MM.1S (cell line): ENCODE data around the gene PPP1R1A.

ENCODE experiments used
- DNase-seq: peaks from one replicate; pipeline ENCODE4 v3.0.0-alpha.2; 2015
- H2AFZ ChIP-seq: fragments of 300-600 bp; sonication (generic); 2 replicates; pipeline ENCODE4 v1.6.0; 2016; ENCODE audit warnings: antibody characterized with exemption, low read length
- H3F3A ChIP-seq: fragments of 300-600 bp; sonication (generic); 2 replicates; pipeline ENCODE4 v1.6.1; 2016; ENCODE audit warnings: mild to moderate bottlenecking, antibody characterized with exemption, low read length, moderate library complexity, mixed read lengths; ENCODE audit not compliant: insufficient read depth
- H3K27ac ChIP-seq: fragments of 300-600 bp; sonication (generic); 2 replicates; pipeline ENCODE4 v1.5.1; 2016; ENCODE audit warnings: mild to moderate bottlenecking, low read length
- H3K27me3 ChIP-seq: fragments of 300-600 bp; sonication (generic); replicated peaks from 2 replicates; pipeline ENCODE4 v1.6.0; 2016; ENCODE audit warnings: low read length; ENCODE audit not compliant: insufficient read depth
- H3K36me3 ChIP-seq: fragments of 300-600 bp; sonication (generic); replicated peaks from 2 replicates; pipeline ENCODE4 v1.6.1; 2016; ENCODE audit warnings: mild to moderate bottlenecking, low read length, mixed read lengths; ENCODE audit not compliant: insufficient read depth
- H3K4me1 ChIP-seq: fragments of 300-600 bp; sonication (generic); 2 replicates; pipeline ENCODE4 v1.6.1; 2016; ENCODE audit warnings: low read length, mixed read lengths
- H3K4me2 ChIP-seq: fragments of 300-600 bp; sonication (generic); 2 replicates; pipeline ENCODE4 v1.6.0; 2016; ENCODE audit warnings: low read depth, low read length
- H3K4me3 ChIP-seq: fragments of 300-600 bp; sonication (generic); 2 replicates; pipeline ENCODE4 v1.5.1; 2016; ENCODE audit warnings: low read length, mixed read lengths
- H3K79me2 ChIP-seq: fragments of 300-600 bp; sonication (generic); 2 replicates; pipeline ENCODE4 v1.6.1; 2016; ENCODE audit warnings: mixed run types, low read length, mixed read lengths
- H3K9ac ChIP-seq: fragments of 300-600 bp; sonication (generic); 2 replicates; pipeline ENCODE4 v1.6.1; 2016; ENCODE audit warnings: low read length, mixed read lengths
- H3K9me2 ChIP-seq: fragments of 300-600 bp; sonication (generic); replicated peaks from 2 replicates; pipeline ENCODE4 v1.6.1; 2016; ENCODE audit warnings: mild to moderate bottlenecking, low read length, mixed read lengths; ENCODE audit not compliant: insufficient read depth
- H3K9me3 ChIP-seq: fragments of 300-600 bp; sonication (generic); replicated peaks from 2 replicates; pipeline ENCODE4 v1.6.1; 2016; ENCODE audit warnings: mild to moderate bottlenecking, low read length, mixed read lengths; ENCODE audit not compliant: insufficient read depth
- H4K20me1 ChIP-seq: fragments of 300-600 bp; sonication (generic); 2 replicates; pipeline ENCODE4 v1.6.1; 2016; ENCODE audit warnings: mild to moderate bottlenecking, low read length, moderate library complexity, mixed read lengths; ENCODE audit not compliant: insufficient read depth
- EZH2 ChIP-seq: fragments of 300-600 bp; sonication (generic); optimal IDR thresholded peaks from 2 replicates; pipeline ENCODE3; 2017; ENCODE audit warnings: low read depth, mild to moderate bottlenecking, antibody characterized with exemption, low read length, mixed read lengths
- EZH2phosphoT487 ChIP-seq: fragments of 300-600 bp; sonication (generic); IDR thresholded peaks from 2 replicates; pipeline ENCODE4 v1.6.1; 2018; ENCODE audit warnings: antibody characterized with exemption, low read length
- TF ChIP-seq, protein P1 (sequence below): fragments of 300-600 bp; sonication (generic); IDR thresholded peaks from 2 replicates; pipeline ENCODE4 v1.5.1; 2016; ENCODE audit warnings: antibody characterized with exemption, low read length, mixed read lengths

PPP1R1A gene

DNA sequence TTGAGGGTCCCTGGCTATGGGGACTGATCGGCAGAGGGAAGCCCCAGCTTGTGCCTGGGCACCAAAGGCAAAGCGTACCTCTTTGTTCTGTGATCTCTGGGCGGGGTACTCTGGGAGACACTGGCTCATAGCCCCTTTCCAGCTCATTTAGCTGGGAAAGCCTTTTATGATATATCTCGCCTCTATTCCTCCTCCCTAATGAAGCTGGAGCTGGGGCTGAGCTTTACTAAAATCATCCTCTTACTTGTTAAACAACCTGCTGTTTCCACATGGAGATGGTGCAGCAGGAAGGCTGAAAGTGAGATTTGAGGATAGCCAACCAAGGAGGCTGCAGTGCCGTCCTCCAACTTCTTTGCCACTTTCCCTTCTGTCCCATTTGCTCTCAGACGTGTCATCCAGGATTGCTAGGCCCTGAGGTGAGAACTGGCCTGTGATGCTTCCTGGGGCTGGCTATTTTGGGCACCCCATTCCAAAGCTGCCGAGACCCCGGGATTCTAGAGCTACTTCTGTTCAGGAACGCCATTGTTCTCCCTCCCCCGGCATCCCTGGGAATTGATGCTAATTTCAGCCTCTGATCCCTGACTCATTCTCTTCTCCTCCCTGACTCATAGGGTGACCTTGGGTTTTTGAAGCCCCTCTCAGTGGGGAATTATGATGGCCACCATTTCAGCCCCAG, 23.0 kb downstream of the PPP1R1A start:
- H3K27ac ChIP-seq: no peak overlapping the region
- DNase-seq: no peak
- no peaks in the 10 kb centered on the region for H3F3A ChIP-seq
- H3K4me3 ChIP-seq: no peak overlapping the region
- H3K79me2 ChIP-seq: no peaks in the 10 kb centered on the region
- H3K36me3 ChIP-seq: no peaks in the 10 kb centered on the region
- no peak overlapping the region for H3K9ac ChIP-seq
- no peaks in the 10 kb centered on the region for H3K9me2 ChIP-seq
- H3K9me3 ChIP-seq: no peaks in the 10 kb centered on the region
- H3K4me2 ChIP-seq: no peak overlapping the region
- no peak overlapping the region for H2AFZ ChIP-seq
- H4K20me1 ChIP-seq: no peaks in the 10 kb centered on the region
- H3K27me3 ChIP-seq: no peaks in the 10 kb centered on the region
- TF ChIP-seq EZH2 (no peak), EZH2phosphoT487 (no peak)
- TF ChIP-seq, protein P1, sequence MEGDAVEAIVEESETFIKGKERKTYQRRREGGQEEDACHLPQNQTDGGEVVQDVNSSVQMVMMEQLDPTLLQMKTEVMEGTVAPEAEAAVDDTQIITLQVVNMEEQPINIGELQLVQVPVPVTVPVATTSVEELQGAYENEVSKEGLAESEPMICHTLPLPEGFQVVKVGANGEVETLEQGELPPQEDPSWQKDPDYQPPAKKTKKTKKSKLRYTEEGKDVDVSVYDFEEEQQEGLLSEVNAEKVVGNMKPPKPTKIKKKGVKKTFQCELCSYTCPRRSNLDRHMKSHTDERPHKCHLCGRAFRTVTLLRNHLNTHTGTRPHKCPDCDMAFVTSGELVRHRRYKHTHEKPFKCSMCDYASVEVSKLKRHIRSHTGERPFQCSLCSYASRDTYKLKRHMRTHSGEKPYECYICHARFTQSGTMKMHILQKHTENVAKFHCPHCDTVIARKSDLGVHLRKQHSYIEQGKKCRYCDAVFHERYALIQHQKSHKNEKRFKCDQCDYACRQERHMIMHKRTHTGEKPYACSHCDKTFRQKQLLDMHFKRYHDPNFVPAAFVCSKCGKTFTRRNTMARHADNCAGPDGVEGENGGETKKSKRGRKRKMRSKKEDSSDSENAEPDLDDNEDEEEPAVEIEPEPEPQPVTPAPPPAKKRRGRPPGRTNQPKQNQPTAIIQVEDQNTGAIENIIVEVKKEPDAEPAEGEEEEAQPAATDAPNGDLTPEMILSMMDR: no peak
- H3K4me1 ChIP-seq: no peaks in the 10 kb centered on the region

DNA sequence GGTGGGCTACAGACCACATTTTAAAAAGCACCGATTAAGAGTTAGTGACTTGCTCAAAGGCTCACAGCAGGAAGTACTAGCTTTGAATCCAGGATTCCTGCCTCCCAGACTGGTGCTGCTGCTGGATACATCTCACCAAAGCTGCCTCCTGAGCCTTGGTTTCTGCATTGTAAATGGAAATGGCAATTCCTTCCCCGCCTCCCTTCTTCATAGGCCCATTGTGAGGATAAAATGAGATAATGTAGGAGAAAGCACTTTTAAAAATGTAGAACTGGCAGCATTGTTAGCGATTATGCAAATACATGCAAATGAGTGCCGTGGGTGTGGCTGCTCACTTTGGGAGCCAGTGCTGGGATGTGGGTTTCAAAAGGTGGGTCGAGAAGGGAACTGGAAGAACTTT, 23.7 kb downstream of the PPP1R1A start:
- Histone ChIP-seq H3K36me3 (no peaks in the 10 kb centered on the region), H3K4me3 (no peak overlapping the region), H3K9me2 (no peaks in the 10 kb centered on the region), H3K9ac (no peak overlapping the region), H3K4me1 (no peaks in the 10 kb centered on the region), H3K4me2 (no peak overlapping the region), H4K20me1 (no peaks in the 10 kb centered on the region), H3K27me3 (no peaks in the 10 kb centered on the region), H3K27ac (no peak overlapping the region), H3K9me3 (no peaks in the 10 kb centered on the region), H3F3A (no peaks in the 10 kb centered on the region), H3K79me2 (no peaks in the 10 kb centered on the region), H2AFZ (no peak overlapping the region)
- TF ChIP-seq EZH2phosphoT487: no peak
- DNase-seq: no peak

DNA sequence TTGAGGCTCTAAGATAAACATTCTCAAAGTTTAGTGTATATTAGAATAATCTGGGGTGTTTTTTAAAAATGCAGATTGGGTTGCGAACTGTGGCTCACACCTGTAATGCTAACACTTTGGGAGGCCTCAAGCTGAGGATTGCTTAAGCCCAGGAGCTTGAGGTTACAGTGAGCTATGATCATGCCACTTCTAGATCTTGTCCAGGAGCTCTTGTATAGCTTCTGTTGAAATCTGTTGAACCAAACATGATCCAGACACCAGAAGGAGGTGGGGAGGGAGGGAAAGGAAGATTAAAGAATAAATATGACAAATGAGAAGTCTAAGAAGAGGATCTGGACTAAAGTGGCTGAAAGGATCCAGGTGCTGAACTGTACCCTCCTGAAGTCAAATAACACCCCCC, 24.7 kb downstream of the PPP1R1A start:
- Histone ChIP-seq H4K20me1 (no peaks in the 10 kb centered on the region), H2AFZ (no peak overlapping the region), H3F3A (no peaks in the 10 kb centered on the region), H3K9me3 (no peaks in the 10 kb centered on the region), H3K9ac (no peak overlapping the region), H3K27ac (no peak overlapping the region), H3K9me2 (no peaks in the 10 kb centered on the region), H3K36me3 (no peaks in the 10 kb centered on the region), H3K79me2 (no peaks in the 10 kb centered on the region), H3K4me3 (no peak overlapping the region), H3K4me2 (no peak overlapping the region), H3K4me1 (no peaks in the 10 kb centered on the region), H3K27me3 (no peaks in the 10 kb centered on the region)
- TF ChIP-seq, protein P1: no peak
- TF ChIP-seq EZH2phosphoT487: no peak
- TF ChIP-seq EZH2: no peak
- DNase-seq: no peak

DNA sequence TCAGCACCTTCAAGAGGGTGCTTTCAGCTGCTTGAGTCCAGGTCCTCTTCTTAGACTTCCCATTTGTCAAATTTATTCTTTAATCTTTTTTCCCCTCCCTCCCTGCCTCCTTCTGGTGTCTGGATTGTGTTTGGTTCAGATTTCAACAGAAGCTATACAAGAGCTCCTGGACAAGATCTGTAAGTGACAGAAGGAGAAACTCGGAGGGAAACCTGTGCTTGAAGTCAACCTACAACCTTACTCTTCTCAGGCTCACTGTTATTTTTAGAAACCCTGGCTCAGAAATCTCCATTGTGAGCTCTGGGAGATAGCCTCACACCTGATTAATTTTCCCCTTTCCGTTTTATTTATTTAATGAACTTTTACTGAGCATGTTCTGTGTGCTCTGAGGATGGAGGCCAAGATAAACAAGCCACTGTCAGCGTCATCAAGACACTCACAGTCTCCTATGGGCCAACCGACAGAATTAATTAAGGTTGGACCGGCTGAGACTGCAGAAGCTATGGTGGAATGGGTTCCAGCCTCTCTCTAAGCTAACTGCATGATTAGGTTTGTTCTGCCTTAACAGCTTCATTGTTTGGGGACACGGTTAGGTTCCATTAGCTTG, 25.6 kb downstream of the PPP1R1A start:
- Histone ChIP-seq H3K4me1 (no peaks in the 10 kb centered on the region), H3K4me3 (no peak overlapping the region), H3K79me2 (no peaks in the 10 kb centered on the region), H3F3A (no peaks in the 10 kb centered on the region), H4K20me1 (no peaks in the 10 kb centered on the region), H3K9ac (no peak overlapping the region), H3K36me3 (no peaks in the 10 kb centered on the region), H3K27me3 (no peaks in the 10 kb centered on the region), H3K9me3 (no peaks in the 10 kb centered on the region), H3K4me2 (no peak overlapping the region), H2AFZ (no peak overlapping the region), H3K9me2 (no peaks in the 10 kb centered on the region), H3K27ac (no peak overlapping the region)
- TF ChIP-seq EZH2phosphoT487 (no peak), EZH2 (no peak)
- TF ChIP-seq, protein P1: no peak
- DNase-seq: no peak
